AG09309 (cell line): ENCODE results near the gene TTLL12.

Experiments
- DNase-seq: peaks from one replicate; pipeline ENCODE4 v3.0.0-alpha.2; 2010; ENCODE audit warnings: low read depth
- H3K4me3 ChIP-seq: 2 replicates; pipeline ENCODE4 v1.5.1; 2011; ENCODE audit warnings: mild to moderate bottlenecking, low read depth, low read length, moderate library complexity; ENCODE audit not compliant: control insufficient read depth
- TF ChIP-seq, protein P1 (sequence below): IDR thresholded peaks from 2 replicates; pipeline ENCODE4 v1.5.1; 2011; ENCODE audit warnings: mild to moderate bottlenecking, low read depth, low read length, inconsistent platforms; ENCODE audit not compliant: insufficient read depth, control insufficient read depth; ENCODE audit errors: missing control alignments

The TTLL12 gene

GRCh38 chr22:43216738-43217137 is 29.8 kb upstream of the TTLL12 start:
- DNase-seq, result no peak
- no peak overlapping the region for H3K4me3 ChIP-seq
- TF ChIP-seq, protein P1, sequence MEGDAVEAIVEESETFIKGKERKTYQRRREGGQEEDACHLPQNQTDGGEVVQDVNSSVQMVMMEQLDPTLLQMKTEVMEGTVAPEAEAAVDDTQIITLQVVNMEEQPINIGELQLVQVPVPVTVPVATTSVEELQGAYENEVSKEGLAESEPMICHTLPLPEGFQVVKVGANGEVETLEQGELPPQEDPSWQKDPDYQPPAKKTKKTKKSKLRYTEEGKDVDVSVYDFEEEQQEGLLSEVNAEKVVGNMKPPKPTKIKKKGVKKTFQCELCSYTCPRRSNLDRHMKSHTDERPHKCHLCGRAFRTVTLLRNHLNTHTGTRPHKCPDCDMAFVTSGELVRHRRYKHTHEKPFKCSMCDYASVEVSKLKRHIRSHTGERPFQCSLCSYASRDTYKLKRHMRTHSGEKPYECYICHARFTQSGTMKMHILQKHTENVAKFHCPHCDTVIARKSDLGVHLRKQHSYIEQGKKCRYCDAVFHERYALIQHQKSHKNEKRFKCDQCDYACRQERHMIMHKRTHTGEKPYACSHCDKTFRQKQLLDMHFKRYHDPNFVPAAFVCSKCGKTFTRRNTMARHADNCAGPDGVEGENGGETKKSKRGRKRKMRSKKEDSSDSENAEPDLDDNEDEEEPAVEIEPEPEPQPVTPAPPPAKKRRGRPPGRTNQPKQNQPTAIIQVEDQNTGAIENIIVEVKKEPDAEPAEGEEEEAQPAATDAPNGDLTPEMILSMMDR, result no peak

- DNase-seq, result no peak
- H3K4me3 ChIP-seq, result no peak overlapping the region
- TF ChIP-seq, protein P1, result no peak
Measured at GRCh38 chr22:43213962-43214361, 27.0 kb upstream of the TTLL12 start.

GRCh38 chr22:43213051-43213450 is 26.1 kb upstream of the TTLL12 start:
- no peak overlapping the region for H3K4me3 ChIP-seq
- TF ChIP-seq, protein P1, result no peak
- no peak for DNase-seq

DNA sequence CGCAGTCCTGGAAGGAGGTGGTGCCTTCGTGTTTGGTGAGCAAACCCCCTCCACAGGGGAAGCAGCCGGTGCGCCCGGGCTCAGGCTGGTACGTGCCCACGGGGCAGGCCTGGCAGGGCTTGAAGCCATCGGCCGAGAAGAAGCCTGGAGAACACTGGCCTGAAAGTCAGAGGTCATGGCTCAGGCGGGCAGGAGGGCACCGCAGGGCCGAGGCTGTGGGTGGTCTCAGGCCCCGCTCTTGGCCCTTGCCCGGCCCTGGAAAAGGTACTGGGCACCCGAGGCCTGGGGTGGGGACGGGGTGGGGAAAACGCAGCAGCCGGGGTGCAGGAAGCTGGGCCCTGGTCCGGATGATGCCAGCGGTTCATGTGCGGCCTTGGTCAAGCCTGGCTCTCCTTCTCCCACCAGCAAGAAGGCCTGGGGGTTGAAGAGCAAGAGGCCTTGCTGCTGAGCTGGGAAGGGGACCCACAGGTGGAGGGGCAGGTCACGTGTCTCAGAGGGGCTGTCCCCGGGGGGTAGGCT is 25.6 kb upstream of the TTLL12 start:
- H3K4me3 ChIP-seq, result no peak overlapping the region
- no peak for DNase-seq
- TF ChIP-seq, protein P1, result no peak

DNA sequence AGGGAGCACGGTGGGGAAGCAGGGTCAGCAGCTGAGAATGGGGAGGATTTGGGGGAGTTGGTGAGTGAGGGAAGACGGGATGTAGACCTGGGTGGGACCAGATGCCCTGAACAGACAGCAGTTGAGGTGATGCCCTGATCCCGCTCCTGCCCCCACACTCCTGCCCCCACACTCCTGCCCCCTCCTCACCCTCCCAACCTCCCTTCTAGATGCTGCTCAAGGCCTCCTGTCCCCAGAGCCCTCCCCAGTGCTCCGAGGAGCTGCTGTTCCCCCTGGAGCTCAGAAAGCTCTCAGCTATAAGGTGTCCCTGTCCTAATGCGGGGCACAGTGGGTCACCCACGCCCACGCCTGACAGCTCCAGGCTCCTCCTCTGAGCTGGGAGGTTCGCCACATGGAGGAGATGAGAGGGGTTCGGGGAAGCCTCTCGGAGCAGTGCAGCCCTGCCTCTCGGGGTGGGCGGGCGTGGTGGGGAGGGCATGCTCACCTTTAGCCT is 25.1 kb upstream of the TTLL12 start:
- TF ChIP-seq, protein P1, result no peak

GRCh38 chr22:43210631-43211515 is 23.9 kb upstream of the TTLL12 start:
- H3K4me3 ChIP-seq, result no peak overlapping the region
- TF ChIP-seq, protein P1, result no peak
- DNase-seq, result no peak

More for the DNA sequence above, 25.1 kb upstream of the TTLL12 start:
- DNase-seq, result no peak
- no peak overlapping the region for H3K4me3 ChIP-seq
